IPS-18a (cell line): ENCODE data around the gene USP28.

Source experiments
- H3K27ac ChIP-seq: one replicate; pipeline ENCODE4 v1.5.1; 2013; ENCODE audit warnings: low read length
- H3K27me3 ChIP-seq: one replicate; pipeline ENCODE4 v1.6.1; 2013; ENCODE audit warnings: mild to moderate bottlenecking, low read length; ENCODE audit not compliant: control insufficient read depth, insufficient read depth
- H3K36me3 ChIP-seq: one replicate; pipeline ENCODE4 v1.6.1; 2013; ENCODE audit warnings: low read depth, low read length; ENCODE audit not compliant: control insufficient read depth
- H3K4me1 ChIP-seq: one replicate; pipeline ENCODE4 v1.6.1; 2013; ENCODE audit warnings: low read depth, low read length; ENCODE audit not compliant: control insufficient read depth
- H3K4me3 ChIP-seq: one replicate; pipeline ENCODE4 v1.5.1; 2013; ENCODE audit warnings: low read length
- H3K9ac ChIP-seq: one replicate; pipeline ENCODE4 v1.6.1; 2013; ENCODE audit warnings: mild to moderate bottlenecking, low read length, moderate library complexity
- H3K9me3 ChIP-seq: one replicate; pipeline ENCODE4 v1.6.1; 2013; ENCODE audit warnings: low read depth, low read length; ENCODE audit not compliant: control insufficient read depth

USP28 gene

GRCh38 chr11:113874581-113875233, 665 bp downstream of the USP28 start:
- Histone ChIP-seq H3K9ac (peak overlapping the region; percentile 83), H3K4me3 (peak overlapping the region; percentile 85), H3K27me3 (no peaks in the 10 kb centered on the region), H3K9me3 (no peaks in the 10 kb centered on the region), H3K36me3 (peaks cover 7% of the 10 kb centered on the region), H3K4me1 (peaks cover 19% of the 10 kb centered on the region), H3K27ac (no peak overlapping the region)

- peak overlapping the region; percentile 85 for H3K4me3 ChIP-seq
- peaks cover 19% of the 10 kb centered on the region for H3K4me1 ChIP-seq
- no peak overlapping the region for H3K27ac ChIP-seq
Observed at GRCh38 chr11:113874096-113874495, 1.3 kb downstream of the USP28 start.

GRCh38 chr11:113873236-113873626, 2.1 kb downstream of the USP28 start:
- Histone ChIP-seq H3K9ac (no peak overlapping the region), H3K27ac (no peak overlapping the region), H3K4me1 (peaks cover 19% of the 10 kb centered on the region), H3K9me3 (no peaks in the 10 kb centered on the region), H3K27me3 (no peaks in the 10 kb centered on the region), H3K4me3 (peak overlapping the region; percentile 85), H3K36me3 (peaks cover 9% of the 10 kb centered on the region)

More at GRCh38 chr11:113874096-113874495, 1.3 kb downstream of the USP28 start:
- peak overlapping the region; percentile 83 for H3K9ac ChIP-seq
- peaks cover 7% of the 10 kb centered on the region for H3K36me3 ChIP-seq
- H3K27me3 ChIP-seq: no peaks in the 10 kb centered on the region
- H3K9me3 ChIP-seq: no peaks in the 10 kb centered on the region

- H3K4me1 ChIP-seq: peaks cover 17% of the 10 kb centered on the region
- no peak overlapping the region for H3K27ac ChIP-seq
- H3K27me3 ChIP-seq: no peaks in the 10 kb centered on the region
- peaks cover 19% of the 10 kb centered on the region for H3K36me3 ChIP-seq
- no peak overlapping the region for H3K9ac ChIP-seq
- H3K4me3 ChIP-seq: no peak overlapping the region
- no peaks in the 10 kb centered on the region for H3K9me3 ChIP-seq
Observed at GRCh38 chr11:113871336-113871735, 4.0 kb downstream of the USP28 start.

- H3K9ac ChIP-seq: no peak overlapping the region
- H3K4me3 ChIP-seq: no peak overlapping the region
- no peak overlapping the region for H3K27ac ChIP-seq
- H3K9me3 ChIP-seq: no peaks in the 10 kb centered on the region
- no peaks in the 10 kb centered on the region for H3K27me3 ChIP-seq
- peaks cover 5% of the 10 kb centered on the region for H3K4me1 ChIP-seq
- H3K36me3 ChIP-seq: peaks cover 19% of the 10 kb centered on the region
Observed at GRCh38 chr11:113867843-113868503, 7.4 kb downstream of the USP28 start.

GRCh38 chr11:113865873-113866272, 9.5 kb downstream of the USP28 start:
- no peak overlapping the region for H3K27ac ChIP-seq
- H3K27me3 ChIP-seq: no peaks in the 10 kb centered on the region
- peaks cover 19% of the 10 kb centered on the region for H3K36me3 ChIP-seq
- H3K4me1 ChIP-seq: peaks cover 17% of the 10 kb centered on the region
- no peak overlapping the region for H3K4me3 ChIP-seq
- no peak overlapping the region for H3K9ac ChIP-seq
- H3K9me3 ChIP-seq: no peaks in the 10 kb centered on the region

GRCh38 chr11:113864410-113864809, 11.0 kb downstream of the USP28 start:
- peaks cover 12% of the 10 kb centered on the region for H3K36me3 ChIP-seq
- no peak overlapping the region for H3K4me3 ChIP-seq
- no peak overlapping the region for H3K27ac ChIP-seq
- H3K9ac ChIP-seq: no peak overlapping the region
- no peaks in the 10 kb centered on the region for H3K27me3 ChIP-seq
- H3K9me3 ChIP-seq: no peaks in the 10 kb centered on the region
- H3K4me1 ChIP-seq: peaks cover 26% of the 10 kb centered on the region

GRCh38 chr11:113862435-113862834, 12.9 kb downstream of the USP28 start:
- H3K36me3 ChIP-seq: peaks cover 6% of the 10 kb centered on the region
- peaks cover 29% of the 10 kb centered on the region for H3K4me1 ChIP-seq
- no peak overlapping the region for H3K9ac ChIP-seq
- H3K27me3 ChIP-seq: no peaks in the 10 kb centered on the region
- peak overlapping the region; percentile 2 for H3K27ac ChIP-seq
- peak overlapping the region; percentile 22 for H3K4me3 ChIP-seq
- H3K9me3 ChIP-seq: no peaks in the 10 kb centered on the region

- H3K27me3 ChIP-seq: no peaks in the 10 kb centered on the region
Observed at GRCh38 chr11:113859665-113860064, 15.7 kb downstream of the USP28 start.

GRCh38 chr11:113856966-113857759, 18.2 kb downstream of the USP28 start:
- Histone ChIP-seq H3K4me1 (peaks cover 43% of the 10 kb centered on the region), H3K27me3 (no peaks in the 10 kb centered on the region), H3K36me3 (peaks cover 8% of the 10 kb centered on the region), H3K4me3 (no peak overlapping the region), H3K27ac (no peak overlapping the region), H3K9me3 (no peaks in the 10 kb centered on the region), H3K9ac (no peak overlapping the region)

More at GRCh38 chr11:113859665-113860064, 15.7 kb downstream of the USP28 start:
- no peaks in the 10 kb centered on the region for H3K9me3 ChIP-seq
- H3K27ac ChIP-seq: peak overlapping the region; percentile 74
- no peak overlapping the region for H3K4me3 ChIP-seq
- peaks cover 45% of the 10 kb centered on the region for H3K4me1 ChIP-seq
- H3K36me3 ChIP-seq: no peaks in the 10 kb centered on the region
- peak overlapping the region; percentile 3 for H3K9ac ChIP-seq

GRCh38 chr11:113855803-113856202, 19.6 kb downstream of the USP28 start:
- Histone ChIP-seq H3K36me3 (peaks cover 16% of the 10 kb centered on the region), H3K9ac (no peak overlapping the region), H3K4me3 (no peak overlapping the region), H3K27ac (no peak overlapping the region), H3K4me1 (peaks cover 40% of the 10 kb centered on the region), H3K9me3 (no peaks in the 10 kb centered on the region), H3K27me3 (no peaks in the 10 kb centered on the region)
